Epithelial cell of proximal tubule (primary cell): ENCODE measurements around the gene KCTD16. TPM values are rescaled to one million over a fixed set of nuclear protein-coding genes. Genes with fewer than 3 reads are reported as not detected.

Experiments used
- DNase-seq: peaks from one replicate; pipeline ENCODE4 v3.0.0-alpha.2; 2011; ENCODE audit warnings: low read depth
- H3K4me3 ChIP-seq: 2 replicates; pipeline ENCODE4 v1.5.1; 2011; ENCODE audit warnings: low read depth, mild to moderate bottlenecking, low read length
- CTCF ChIP-seq: conservative IDR thresholded peaks from 2 replicates; pipeline ENCODE4 v1.5.1; 2012; ENCODE audit warnings: low read depth, mild to moderate bottlenecking, low read length
- total RNA-seq: library from RNA; depleted of rRNA; stranded (reverse); fragments of >200 nt; gene quantifications from 2 replicates; pipeline ENCODE4 v1.2.3, GENCODE V29; 2015

Gene KCTD16
- total RNA-seq, 1 donor from 2014 or later = 0.06 TPM

GRCh38 chr5:144141585-144141984, 29.1 kb upstream of the KCTD16 start:
- no peak for DNase-seq
- TF ChIP-seq CTCF = no peak

GRCh38 chr5:144142139-144142823, 28.4 kb upstream of the KCTD16 start:
- DNase-seq = no peak

More at GRCh38 chr5:144141585-144141984, 29.1 kb upstream of the KCTD16 start:
- no peak overlapping the region for H3K4me3 ChIP-seq

GRCh38 chr5:144142824-144143162, 27.9 kb upstream of the KCTD16 start:
- no peak for TF ChIP-seq CTCF
- DNase-seq = no peak
- no peak overlapping the region for H3K4me3 ChIP-seq

More at GRCh38 chr5:144142139-144142823, 28.4 kb upstream of the KCTD16 start:
- TF ChIP-seq CTCF = peak; percentile 74
- no peak overlapping the region for H3K4me3 ChIP-seq

- TF ChIP-seq CTCF = no peak
- no peak overlapping the region for H3K4me3 ChIP-seq
- DNase-seq = no peak
These were observed 27.0 kb upstream of the KCTD16 start for GRCh38 chr5:144143625-144144024.

- DNase-seq = no peak
- TF ChIP-seq CTCF = no peak
- no peak overlapping the region for H3K4me3 ChIP-seq
These were observed 25.5 kb upstream of the KCTD16 start for GRCh38 chr5:144144956-144145751.

- no peak for TF ChIP-seq CTCF
- no peak overlapping the region for H3K4me3 ChIP-seq
- no peak for DNase-seq
These were observed 19.6 kb upstream of the KCTD16 start for GRCh38 chr5:144151026-144151425.
